Mucosa of descending colon (tissue), 3 donors: ENCODE measurements around the gene FLVCR2. TPM values are rescaled to one million over a fixed set of nuclear protein-coding genes. Genes with fewer than 3 reads are reported as not detected.

ENCODE experiments used
- ATAC-seq: fragments of 200-7000 bp; cut with Tn5 transposase; one replicate; pipeline ENCODE4 v1.9.1; 2020; ENCODE audit warnings: mild to moderate bottlenecking, moderate library complexity
- DNase-seq, 3 donors: peaks; one replicate each; pipeline ENCODE4 v3.0.0-alpha.2; 2020
- H3K36me3 ChIP-seq: fragments of 200-600 bp; one replicate; pipeline ENCODE4 v1.8.0; 2021; ENCODE audit warnings: low read depth, mild to moderate bottlenecking
- H3K4me1 ChIP-seq: fragments of 200-600 bp; one replicate; pipeline ENCODE4 v1.8.0; 2021; ENCODE audit warnings: low read depth, mild to moderate bottlenecking
- H3K4me3 ChIP-seq: fragments of 200-600 bp; one replicate; pipeline ENCODE4 v1.8.0; 2021; ENCODE audit warnings: mild to moderate bottlenecking
- H3K9me3 ChIP-seq: fragments of 200-600 bp; one replicate; pipeline ENCODE4 v1.8.0; 2021; ENCODE audit warnings: mild to moderate bottlenecking
- CTCF ChIP-seq: fragments of 200-600 bp; IDR thresholded peaks from one replicate; pipeline ENCODE4 v1.8.0; 2022; ENCODE audit warnings: antibody characterized with exemption, mild to moderate bottlenecking
- intact Hi-C, 2 donors: fragments of 100-400 bp; cut with DNase I in 1 of 2; cut with micrococcal nuclease in 1 of 2; formaldehyde crosslinking; loops; one replicate each; pipeline versions ENCODE4 v1.11.0 to v1.11.1; 2022; cut with DNase I, micrococcal nuclease
- total RNA-seq, 3 donors: library from RNA; stranded (reverse); fragmentation: NEBNext Ultra II Directional in 2 of 3; extraction: Animal tissue kit (Norgen Biotek cat#: 25700) in 2 of 3; gene quantifications; one replicate each; pipeline versions ENCODE4 v1.2.1 to v1.2.4, GENCODE V29; 2021 to 2023
- donor health status: DM: no; HTN: no; CAD: no; lungs with moderate emphysema.
- donor health status: DM: no; HTN: no; CAD: no.
- donor health status: DM: no; HTN: yes; CAD: no.

The FLVCR2 gene
- total RNA-seq, 3 donors from 2014 or later = 19.2 to 37.5 (median 35.3) TPM

GRCh38 chr14:75655235-75655634, 76.8 kb downstream of the FLVCR2 start:
- Histone ChIP-seq H3K9me3 (no peaks in the 10 kb centered on the region), H3K4me1 (no peaks in the 10 kb centered on the region), H3K36me3 (no peaks in the 10 kb centered on the region), H3K4me3 (no peak overlapping the region)
- DNase-seq (no peak), ATAC-seq (no peak)
- TF ChIP-seq CTCF = no peak
- intact Hi-C loops = loop anchor here in 1 of 2 donors (2.0 kb wide), 1 partner anchor 78 kb away; no protein-coding TSS in a partner anchor

- no peak overlapping the region for H3K4me3 ChIP-seq
Observed at GRCh38 chr14:75657331-75657730, 78.9 kb downstream of the FLVCR2 start.

GRCh38 chr14:75658957-75659356, 80.5 kb downstream of the FLVCR2 start:
- Histone ChIP-seq H3K36me3 (no peaks in the 10 kb centered on the region), H3K9me3 (no peaks in the 10 kb centered on the region), H3K4me3 (no peak overlapping the region), H3K4me1 (peaks cover 4% of the 10 kb centered on the region)
- DNase-seq (no peak), ATAC-seq (no peak)
- no peak for TF ChIP-seq CTCF
- intact Hi-C loops = no loop called here

More at GRCh38 chr14:75657331-75657730, 78.9 kb downstream of the FLVCR2 start:
- intact Hi-C loops = no loop called here
- H3K36me3 ChIP-seq = no peaks in the 10 kb centered on the region
- no peak for DNase-seq
- H3K9me3 ChIP-seq = no peaks in the 10 kb centered on the region
- ATAC-seq = no peak
- no peak for TF ChIP-seq CTCF
- H3K4me1 ChIP-seq = peaks cover 4% of the 10 kb centered on the region

- intact Hi-C loops = no loop called here
- ATAC-seq = no peak
Observed at GRCh38 chr14:75660238-75660629, 81.8 kb downstream of the FLVCR2 start.

GRCh38 chr14:75660630-75661498, 82.4 kb downstream of the FLVCR2 start, which contains the start of the genes ERG28 and TTLL5:
Gene ERG28 (minus strand): TSS chr14:75660876. CDS start chr14:75657502, 3,374 bp downstream.
Gene TTLL5 (plus strand): TSS chr14:75661246. CDS start chr14:75663150, 1,904 bp downstream.
- Histone ChIP-seq H3K36me3 (no peaks in the 10 kb centered on the region), H3K4me1 (peaks cover 4% of the 10 kb centered on the region), H3K9me3 (no peaks in the 10 kb centered on the region), H3K4me3 (peak within 1 kb of the TSS; percentile 70)
- no peak for TF ChIP-seq CTCF
- peak; percentile 95 for ATAC-seq
- intact Hi-C loops = no loop called here
- peak; percentile 96 to 98 (median 98) for DNase-seq

More at GRCh38 chr14:75660238-75660629, 81.8 kb downstream of the FLVCR2 start:
- DNase-seq = no peak
- H3K36me3 ChIP-seq = no peaks in the 10 kb centered on the region
- peaks cover 4% of the 10 kb centered on the region for H3K4me1 ChIP-seq
- no peak for TF ChIP-seq CTCF
- H3K9me3 ChIP-seq = no peaks in the 10 kb centered on the region
- H3K4me3 ChIP-seq = peak overlapping the region; percentile 70
